ENCODE data around the gene AP1S2.
A peak's percentile ranks its signal among the peaks of the same experiment; 100 is the strongest.
"Not testable (repeated sequence)": the region's sequence is repeated elsewhere in the genome, so short reads cannot be mapped to it uniquely, and the experiment has no call there.

The AP1S2 gene
- 33.9 to 51.5 reads per million in 2 experiments for total RNA-seq

GRCh38 chrX:15854712-15855567 lies at the start of gene AP1S2:
Gene AP1S2, minus strand, starts transcription at chrX:15854813. Its CDS starts 2,289 bp downstream, at chrX:15852524.
- DNase-seq (ENCODE audit: low read depth) = peak; percentile 97

- no peak for DNase-seq (ENCODE audit: low read depth)
Measured at GRCh38 chrX:15903186-15903681, 48.6 kb upstream of the AP1S2 start.

- no peak for DNase-seq (ENCODE audit: low read depth)
Measured at GRCh38 chrX:15895334-15895733, 40.7 kb upstream of the AP1S2 start.

DNA sequence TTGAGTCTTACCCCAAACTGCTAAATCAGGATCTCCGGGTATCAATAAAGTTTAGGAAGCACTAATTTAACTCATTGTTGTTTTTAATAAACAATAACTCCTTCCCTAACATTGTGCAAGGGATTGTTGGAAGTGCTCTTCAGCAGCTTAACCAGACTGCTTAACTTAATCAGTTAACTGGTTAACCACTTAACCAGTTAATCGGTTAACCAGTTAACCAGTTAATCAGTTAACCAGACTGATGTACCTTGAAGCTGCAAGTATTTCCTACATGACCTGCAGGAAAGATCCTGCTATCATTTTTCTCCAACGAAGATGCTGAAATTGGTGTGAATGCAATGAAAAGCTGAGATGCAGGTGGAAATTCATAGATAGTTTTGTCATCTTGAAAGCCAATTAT lies 40.1 kb upstream of the AP1S2 start:
- no peak for DNase-seq (ENCODE audit: low read depth)

GRCh38 chrX:15890463-15890862 lies 35.9 kb upstream of the AP1S2 start:
- DNase-seq (ENCODE audit: low read depth) = no peak

GRCh38 chrX:15888062-15888461 lies 33.4 kb upstream of the AP1S2 start:
- DNase-seq (ENCODE audit: low read depth) = no peak

DNA sequence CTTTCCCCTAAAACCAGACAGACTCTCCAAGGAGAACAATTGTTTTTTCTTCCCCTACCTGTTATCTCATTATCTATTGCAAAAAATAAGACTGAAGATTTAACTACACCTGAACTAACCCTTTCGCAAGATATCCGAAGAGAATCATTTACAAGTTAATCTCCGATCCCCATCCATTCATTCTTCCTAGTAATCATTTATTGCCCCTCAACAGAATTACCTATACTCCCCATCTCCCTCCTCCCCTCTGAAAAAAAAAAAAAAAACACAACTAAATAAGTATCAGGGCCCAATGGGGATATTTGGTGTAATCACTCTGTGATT lies 28.9 kb upstream of the AP1S2 start:
- DNase-seq (ENCODE audit: low read depth) = no peak

DNA sequence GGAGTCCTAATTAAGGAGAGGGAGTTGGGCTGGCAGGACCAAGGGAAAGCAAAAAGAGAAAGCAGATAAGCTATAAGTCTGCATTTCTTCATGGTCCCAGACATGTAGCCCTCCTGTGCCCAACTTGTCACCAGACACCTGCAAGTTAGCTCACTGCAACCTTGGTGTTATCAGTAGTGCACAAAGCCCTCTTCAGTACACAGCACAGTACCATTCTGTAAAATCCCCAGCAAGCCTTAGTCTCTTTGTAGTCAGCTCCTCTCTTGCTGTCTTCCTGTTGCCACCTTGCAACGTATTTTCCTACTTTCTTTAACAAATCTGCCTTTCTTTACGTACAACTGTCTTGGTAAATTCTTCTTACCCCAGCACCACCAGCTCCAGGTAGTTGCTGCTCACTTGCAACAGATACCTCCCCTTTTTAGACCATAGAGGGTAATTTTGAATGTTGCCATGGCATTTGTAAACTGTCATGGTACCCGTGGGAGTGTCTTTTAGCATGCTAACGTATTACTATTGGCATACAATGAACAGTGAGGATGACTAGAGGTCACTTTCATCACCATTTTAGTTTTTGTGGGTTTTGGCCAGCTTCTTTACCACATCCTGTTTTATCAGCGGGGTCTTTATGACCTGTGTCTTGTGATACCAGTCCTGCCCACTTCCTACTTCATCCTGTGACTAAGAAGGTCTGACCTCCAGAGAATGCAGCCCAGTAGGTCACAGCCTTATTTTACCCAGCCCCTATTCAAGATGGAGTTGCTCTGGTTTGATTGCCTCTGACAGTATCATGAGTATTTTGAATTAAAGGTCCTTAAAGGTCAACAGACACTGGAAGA lies 28.3 kb upstream of the AP1S2 start:
- no peak for DNase-seq (ENCODE audit: low read depth)

- no peak for DNase-seq (ENCODE audit: low read depth)
Measured at GRCh38 chrX:15881381-15881897, 26.8 kb upstream of the AP1S2 start.

GRCh38 chrX:15877914-15878313 lies 23.3 kb upstream of the AP1S2 start:
- not testable (repeated sequence) for DNase-seq (ENCODE audit: low read depth)

- no peak for DNase-seq (ENCODE audit: low read depth)
Measured at GRCh38 chrX:15877380-15877779, 22.8 kb upstream of the AP1S2 start.

DNA sequence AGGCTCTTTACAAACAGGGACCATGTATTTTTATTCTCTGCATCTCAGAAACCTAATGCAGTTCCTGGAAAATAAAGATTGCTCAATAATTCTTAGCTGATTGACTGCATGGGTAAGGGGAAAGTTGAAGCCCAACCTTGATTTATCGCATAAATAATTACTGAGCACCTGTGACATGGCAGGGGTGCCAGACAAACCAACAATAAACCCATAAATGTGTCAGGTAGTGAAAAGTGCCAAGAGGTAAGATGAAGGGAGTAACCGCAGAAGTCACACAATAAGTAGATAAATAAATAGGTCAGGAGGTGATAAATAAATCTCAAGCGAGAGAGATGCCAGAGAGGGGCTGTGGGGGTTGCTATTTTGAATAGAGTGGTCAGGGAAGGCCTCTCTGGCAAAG lies 20.1 kb upstream of the AP1S2 start:
- DNase-seq (ENCODE audit: low read depth) = no peak

GRCh38 chrX:15873566-15873965 lies 19.0 kb upstream of the AP1S2 start:
- no peak for DNase-seq (ENCODE audit: low read depth)

DNA sequence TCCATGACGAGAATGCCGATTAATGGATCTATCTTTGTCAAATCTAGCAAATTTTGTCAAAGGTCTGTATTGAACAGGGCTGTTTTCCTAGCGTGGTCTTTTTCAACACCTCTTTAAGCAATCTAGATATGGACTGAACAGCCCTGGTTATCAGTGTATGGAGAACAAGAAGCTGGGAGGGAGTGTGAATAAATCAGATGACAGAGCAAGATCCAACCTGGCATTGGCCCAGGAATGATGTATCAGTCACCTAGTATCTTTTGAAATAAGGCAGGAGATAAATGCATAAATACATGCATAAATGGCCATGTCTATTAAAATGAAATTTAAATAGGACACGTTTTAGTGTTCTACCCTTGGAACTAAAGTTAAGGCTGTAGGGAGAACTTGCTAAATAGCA lies 15.7 kb upstream of the AP1S2 start:
- no peak for DNase-seq (ENCODE audit: low read depth)

DNA sequence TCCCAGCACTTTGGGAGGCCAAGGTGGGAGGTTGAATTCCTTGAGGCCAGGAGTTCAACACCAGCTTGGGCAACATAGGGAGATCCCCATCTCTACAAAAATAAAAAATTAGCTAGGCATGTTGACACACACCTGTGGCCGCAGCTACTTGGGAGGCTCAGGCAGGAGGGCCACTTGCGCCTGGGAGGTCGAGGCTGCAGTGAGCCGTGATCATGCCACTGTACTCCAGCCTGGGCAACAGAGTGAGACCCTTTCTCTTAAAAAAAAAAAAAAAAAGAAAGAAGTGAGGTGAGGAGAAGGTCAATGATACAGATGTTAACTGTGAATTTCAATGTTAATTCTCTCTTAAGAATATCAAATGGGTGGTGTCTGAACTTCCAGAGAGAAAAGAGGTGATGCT lies 15.1 kb upstream of the AP1S2 start:
- DNase-seq (ENCODE audit: low read depth) = no peak

GRCh38 chrX:15866147-15866546 lies 11.5 kb upstream of the AP1S2 start:
- DNase-seq (ENCODE audit: low read depth) = no peak

GRCh38 chrX:15864629-15865028 lies 10.0 kb upstream of the AP1S2 start:
- DNase-seq (ENCODE audit: low read depth) = no peak

DNA sequence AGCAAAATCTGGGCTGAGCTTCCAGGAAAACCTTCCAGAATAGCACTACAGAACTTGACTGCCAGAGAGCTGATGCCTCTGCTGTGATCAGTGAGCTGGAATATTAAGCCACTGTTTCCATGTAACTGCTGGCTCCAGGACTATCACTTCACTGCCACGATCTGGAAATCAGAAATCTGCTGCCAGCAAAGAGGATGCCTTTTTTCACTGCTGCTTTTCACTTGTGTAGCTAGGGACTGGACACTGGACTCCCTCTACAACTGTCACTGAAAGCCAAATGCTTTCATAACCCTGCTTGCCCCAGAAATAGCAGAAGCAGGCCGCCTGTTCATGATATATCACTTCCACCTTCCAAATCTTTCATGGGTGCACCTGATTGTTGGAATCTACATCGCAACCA lies 9.4 kb upstream of the AP1S2 start:
- no peak for DNase-seq (ENCODE audit: low read depth)

DNA sequence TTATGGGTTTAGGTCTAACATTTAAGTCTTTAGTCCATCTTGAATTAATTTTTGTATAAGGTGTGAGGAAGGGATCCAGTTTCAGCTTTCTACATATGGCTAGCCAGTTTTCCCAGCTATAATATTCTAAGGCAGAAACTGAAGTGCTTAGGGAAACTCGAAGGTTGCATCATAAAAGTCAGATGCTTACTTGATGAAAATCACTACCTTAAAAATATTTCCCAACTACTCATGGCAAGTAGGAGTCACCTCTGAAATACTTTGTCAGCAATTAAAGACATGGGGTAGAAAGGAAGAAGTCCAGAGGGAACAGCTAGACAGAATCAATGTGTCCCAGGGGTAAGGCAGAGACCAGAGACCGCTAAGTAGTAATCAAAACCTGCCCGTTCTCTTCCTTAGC lies 6.3 kb upstream of the AP1S2 start:
- DNase-seq (ENCODE audit: low read depth) = no peak

GRCh38 chrX:15858051-15858450 lies 3.4 kb upstream of the AP1S2 start:
- DNase-seq (ENCODE audit: low read depth) = no peak

GRCh38 chrX:15856636-15857035 lies 2.0 kb upstream of the AP1S2 start:
- no peak for DNase-seq (ENCODE audit: low read depth)

GRCh38 chrX:15856222-15856587 lies 1.6 kb upstream of the AP1S2 start:
- no peak for DNase-seq (ENCODE audit: low read depth)
